Measurements from ENCODE around the gene DNER.

Gene DNER

GRCh38 chr2:229688141-229688540 lies 26.2 kb downstream of the DNER start:
- no peak overlapping the region for H3K4me3 ChIP-seq (replicated peaks; ENCODE audit: low read depth, low read length)
- no peak for TF ChIP-seq CTCF (IDR thresholded peaks at IDR 0.05; ENCODE audit: insufficient read depth, low read length, poor library complexity, severe bottlenecking)
- H3K36me3 ChIP-seq (ENCODE audit: control insufficient read depth, insufficient read depth, low read length): no peaks in the 10 kb centered on the region
- no peak for DNase-seq (ENCODE audit: extremely low read depth, insufficient read length)
- H3K27me3 ChIP-seq (replicated peaks; ENCODE audit: control insufficient read depth, insufficient read depth, low read length): no peaks in the 10 kb centered on the region

GRCh38 chr2:229686122-229686919 lies 28.0 kb downstream of the DNER start:
- no peak for TF ChIP-seq CTCF (IDR thresholded peaks at IDR 0.05; ENCODE audit: insufficient read depth, low read length, poor library complexity, severe bottlenecking)
- no peaks in the 10 kb centered on the region for H3K36me3 ChIP-seq (ENCODE audit: control insufficient read depth, insufficient read depth, low read length)
- no peak for DNase-seq (ENCODE audit: extremely low read depth, insufficient read length)
- no peak overlapping the region for H3K4me3 ChIP-seq (replicated peaks; ENCODE audit: low read depth, low read length)
- H3K27me3 ChIP-seq (replicated peaks; ENCODE audit: control insufficient read depth, insufficient read depth, low read length): no peaks in the 10 kb centered on the region

GRCh38 chr2:229684942-229685562 lies 29.3 kb downstream of the DNER start:
- no peak for TF ChIP-seq CTCF (IDR thresholded peaks at IDR 0.05; ENCODE audit: insufficient read depth, low read length, poor library complexity, severe bottlenecking)
- H3K4me3 ChIP-seq (replicated peaks; ENCODE audit: low read depth, low read length): no peak overlapping the region
- no peak for DNase-seq (ENCODE audit: extremely low read depth, insufficient read length)
- H3K27me3 ChIP-seq (replicated peaks; ENCODE audit: control insufficient read depth, insufficient read depth, low read length): no peaks in the 10 kb centered on the region
- H3K36me3 ChIP-seq (ENCODE audit: control insufficient read depth, insufficient read depth, low read length): no peaks in the 10 kb centered on the region

GRCh38 chr2:229679393-229680125 lies 34.8 kb downstream of the DNER start:
- no peak for TF ChIP-seq CTCF (IDR thresholded peaks at IDR 0.05; ENCODE audit: insufficient read depth, low read length, poor library complexity, severe bottlenecking)
- H3K4me3 ChIP-seq (replicated peaks; ENCODE audit: low read depth, low read length): no peak overlapping the region
- no peak for DNase-seq (ENCODE audit: extremely low read depth, insufficient read length)
- H3K36me3 ChIP-seq (ENCODE audit: control insufficient read depth, insufficient read depth, low read length): no peaks in the 10 kb centered on the region
- peaks cover 3% of the 10 kb centered on the region; the same call in 1 of the 2 replicates for H3K27me3 ChIP-seq (replicated peaks; ENCODE audit: control insufficient read depth, insufficient read depth, low read length)

- TF ChIP-seq CTCF (IDR thresholded peaks at IDR 0.05; ENCODE audit: insufficient read depth, low read length, poor library complexity, severe bottlenecking): no peak
- Histone ChIP-seq H3K36me3 (ENCODE audit: control insufficient read depth, insufficient read depth, low read length) (no peaks in the 10 kb centered on the region), H3K4me3 (replicated peaks; ENCODE audit: low read depth, low read length) (no peak overlapping the region), H3K27me3 (replicated peaks; ENCODE audit: control insufficient read depth, insufficient read depth, low read length) (peaks cover 5% of the 10 kb centered on the region)
- DNase-seq (ENCODE audit: extremely low read depth, insufficient read length): no peak
Observed at GRCh38 chr2:229675569-229675968, 38.8 kb downstream of the DNER start.

All from GM06990 (cell line).